NCI-H345 treated with DMSO at 0.1 percent for 48 hours (cell line): Measurements from ENCODE around the gene ERO1B.
"Not testable (repeated sequence)": the region's sequence is repeated elsewhere in the genome, so short reads cannot be mapped to it uniquely, and the experiment has no call there.

Experiments used
- DNase-seq: peaks from one replicate; lab custom pipeline; 2025; ENCODE audit not compliant: unreplicated experiment; lab: John Stamatoyannopoulos, UW

ERO1B gene

DNA sequence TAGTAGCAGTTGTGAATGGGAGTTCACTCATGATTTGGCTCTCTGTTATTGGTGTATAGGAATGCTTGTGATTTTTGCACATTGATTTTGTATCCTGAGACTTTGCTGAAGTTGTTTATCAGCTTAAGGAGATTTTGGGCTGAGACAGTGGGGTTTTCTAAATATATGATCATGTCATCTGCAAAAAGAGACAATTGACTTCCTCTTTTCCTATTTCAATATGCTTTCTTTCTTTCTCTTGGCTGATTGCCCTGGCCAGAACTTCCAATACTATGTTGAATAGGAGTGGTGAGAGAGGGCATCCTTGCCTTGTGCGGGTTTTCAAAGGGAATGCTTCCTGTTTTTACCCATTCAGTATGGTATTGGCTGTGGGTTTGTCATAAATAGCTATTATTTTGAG lies 93.7 kb downstream of the ERO1B start:
- DNase-seq = not testable (repeated sequence)

DNA sequence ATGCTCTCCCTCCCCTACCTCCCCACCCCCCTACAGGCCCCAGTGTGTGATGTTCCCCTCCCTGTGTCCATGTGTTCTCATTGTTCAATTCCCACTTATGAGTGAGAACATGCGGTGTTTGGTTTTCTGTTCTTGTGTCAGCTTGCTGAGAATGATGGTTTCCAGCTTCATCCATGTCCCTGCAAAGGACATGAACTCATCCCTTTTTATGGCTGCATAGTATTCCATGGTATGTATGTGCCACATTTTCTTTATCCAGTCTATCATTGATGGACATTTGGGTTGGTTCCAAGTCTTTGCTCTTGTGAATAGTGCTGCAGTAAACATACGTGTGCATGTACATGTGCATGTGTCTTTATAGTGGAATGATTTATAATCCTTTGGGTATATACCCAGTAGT lies 95.3 kb downstream of the ERO1B start:
- DNase-seq = not testable (repeated sequence)

DNA sequence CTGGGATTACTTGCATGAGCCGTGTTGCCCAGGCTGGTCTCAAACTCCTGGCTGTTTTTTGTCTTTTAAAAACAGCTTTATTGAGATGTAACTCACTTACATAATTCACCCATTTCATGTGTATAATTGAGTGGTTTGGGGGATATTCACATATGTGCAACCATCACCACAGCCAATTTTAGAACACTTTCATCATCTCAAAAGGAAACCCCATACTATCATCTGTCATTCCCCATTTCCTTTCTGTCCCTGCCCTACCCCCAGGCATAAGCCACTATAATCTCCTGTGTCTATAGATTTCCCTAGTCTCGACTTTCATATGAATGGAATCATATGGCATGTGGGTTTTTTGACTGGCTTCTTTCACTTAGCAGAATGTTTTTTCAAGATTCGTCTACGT lies 96.1 kb downstream of the ERO1B start:
- DNase-seq = no peak

DNA sequence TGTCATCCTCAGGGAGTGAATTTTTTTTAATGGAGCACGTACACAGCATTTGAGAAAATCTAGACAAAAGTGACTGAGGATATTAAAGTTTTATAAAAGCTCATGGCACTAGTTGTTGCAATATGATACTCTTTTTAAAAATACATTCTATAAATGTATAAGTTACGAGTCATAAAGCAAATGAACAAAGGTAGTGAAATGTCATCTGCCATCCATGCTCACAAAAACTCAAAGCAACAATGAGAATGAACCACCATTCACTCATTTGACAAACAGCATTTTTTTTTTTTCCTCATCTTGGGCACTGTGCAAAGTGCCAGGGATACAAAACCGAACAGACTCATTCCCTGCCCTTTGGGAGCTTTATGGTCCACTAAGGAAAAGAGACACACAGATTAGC lies 100.7 kb downstream of the ERO1B start:
- DNase-seq = no peak

DNA sequence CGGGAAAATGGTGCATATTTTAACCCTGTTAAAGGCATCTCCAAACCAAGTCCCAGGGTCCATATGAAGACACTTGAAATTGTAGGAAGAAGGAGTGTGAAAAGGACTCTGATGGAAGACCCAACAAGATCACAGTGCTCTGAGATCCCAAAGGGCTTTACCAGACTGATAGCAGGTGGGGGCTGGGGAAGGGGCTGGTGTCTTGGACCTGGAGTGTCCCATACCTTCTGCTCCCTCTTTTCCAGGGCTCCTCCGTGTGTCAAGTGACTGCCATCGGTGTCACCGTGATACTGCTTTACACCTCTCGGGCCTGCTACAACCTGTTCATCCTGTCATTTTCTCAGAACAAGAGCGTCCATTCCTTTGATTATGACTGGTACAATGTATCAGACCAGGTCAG lies 102.1 kb downstream of the ERO1B start:
- DNase-seq = no peak

DNA sequence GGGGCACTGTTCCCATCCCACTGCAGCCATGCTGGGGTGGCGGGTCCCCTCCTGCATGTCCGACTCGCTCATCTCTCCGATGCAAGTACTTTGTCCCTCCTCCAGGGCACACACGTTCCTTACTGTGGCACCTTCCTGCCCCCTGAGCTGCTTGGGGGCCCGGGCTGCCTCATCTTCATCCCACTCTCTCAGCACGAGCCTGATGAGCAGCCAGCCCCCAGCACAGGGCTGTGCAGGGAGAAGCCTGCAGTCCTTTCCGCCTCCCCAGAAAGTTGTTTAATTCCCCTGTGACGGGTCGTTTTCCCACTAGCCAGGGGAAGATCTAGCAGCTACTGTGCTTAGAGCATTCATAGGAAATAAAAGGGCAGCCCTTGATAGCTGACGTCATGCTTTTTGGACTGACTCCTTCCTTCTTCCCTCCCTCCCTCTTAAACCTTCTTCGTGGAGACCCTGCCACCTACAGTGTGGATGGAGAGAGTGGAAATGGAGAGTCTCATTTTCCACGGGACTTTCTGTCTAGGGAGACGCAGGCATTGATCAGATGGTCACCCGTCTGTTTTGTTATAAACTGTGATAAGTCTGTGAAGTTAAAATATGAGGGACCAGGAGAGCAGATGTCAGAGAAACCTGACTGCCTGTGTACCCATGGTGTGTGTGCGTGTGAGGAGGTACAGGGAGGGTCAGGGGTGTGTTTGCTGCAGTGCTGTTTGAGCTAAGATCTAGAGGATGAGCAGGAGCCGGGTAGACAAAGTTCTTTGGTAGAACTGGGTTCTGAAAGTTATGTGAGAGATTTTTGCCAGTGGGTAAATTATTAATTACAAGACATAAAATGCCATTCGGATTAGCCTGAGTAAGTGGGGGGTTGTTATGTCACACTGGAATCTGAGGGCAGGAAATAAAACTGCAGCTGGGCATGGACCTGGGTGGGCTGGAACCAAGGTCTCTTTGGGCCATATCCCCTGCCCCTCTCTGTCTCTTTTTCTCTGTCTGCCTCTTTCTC lies 105.1 kb downstream of the ERO1B start:
- DNase-seq = no peak

DNA sequence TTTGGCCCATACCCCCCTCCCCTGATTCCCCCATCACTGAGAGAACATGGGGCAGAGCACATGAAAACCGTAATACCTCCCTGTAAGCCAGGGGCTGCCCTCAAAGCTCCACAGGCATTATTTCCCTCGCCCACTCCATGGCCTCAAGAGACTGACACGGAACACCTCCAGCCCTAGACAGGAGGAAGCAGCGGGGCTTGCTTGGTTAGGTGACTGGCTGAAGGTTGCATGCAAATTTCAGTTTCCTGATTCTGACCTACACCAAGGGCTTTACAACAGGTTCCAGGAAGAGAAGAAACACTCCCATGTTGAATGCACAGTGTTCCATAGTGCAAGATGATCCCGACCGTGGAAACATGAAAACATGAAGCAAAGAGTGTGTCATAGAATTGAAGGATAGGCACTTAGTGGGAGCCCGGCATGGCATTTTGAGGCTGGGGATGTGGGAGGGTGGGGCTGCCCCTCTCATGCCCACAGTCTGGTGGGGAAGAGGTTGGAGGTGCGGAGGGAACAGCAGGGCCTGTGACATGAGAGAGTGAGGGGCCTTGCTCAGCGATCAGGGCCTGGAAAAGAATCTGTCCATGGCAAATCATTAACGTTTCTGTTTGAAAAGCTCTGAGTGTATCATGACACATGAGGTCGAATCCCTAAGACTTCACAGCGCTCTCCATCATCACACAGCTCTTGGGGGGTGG lies 106.0 kb downstream of the ERO1B start:
- DNase-seq = no peak

DNA sequence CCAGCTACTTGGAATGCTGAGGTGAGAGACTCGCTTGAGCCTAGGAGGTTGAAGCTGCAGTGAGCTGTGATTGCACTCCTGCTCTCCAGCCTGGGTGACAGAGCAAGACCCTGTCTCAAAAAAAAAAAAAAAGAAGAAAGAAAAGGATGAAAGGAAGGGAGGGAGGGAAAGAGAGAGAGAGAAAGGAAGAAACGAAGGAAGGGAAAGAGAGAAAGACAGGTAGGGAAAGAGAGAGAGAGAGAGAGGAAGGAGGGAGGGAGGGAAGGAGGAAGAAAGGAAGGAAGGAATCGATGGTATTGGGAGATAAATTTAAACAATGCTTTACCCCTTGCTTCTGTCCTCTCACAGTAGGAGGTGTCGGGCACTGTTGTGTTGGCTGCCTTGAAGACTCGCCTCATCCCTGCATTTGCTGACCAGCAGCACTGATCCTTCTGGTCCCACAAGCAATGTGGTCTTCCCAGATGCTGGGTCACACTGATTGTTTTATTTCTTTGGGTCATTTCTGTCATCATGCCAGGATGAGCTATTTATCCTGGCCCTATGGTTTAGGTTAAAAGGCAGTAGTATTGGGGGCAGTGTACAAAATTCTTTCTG lies 108.5 kb downstream of the ERO1B start:
- no peak for DNase-seq

DNA sequence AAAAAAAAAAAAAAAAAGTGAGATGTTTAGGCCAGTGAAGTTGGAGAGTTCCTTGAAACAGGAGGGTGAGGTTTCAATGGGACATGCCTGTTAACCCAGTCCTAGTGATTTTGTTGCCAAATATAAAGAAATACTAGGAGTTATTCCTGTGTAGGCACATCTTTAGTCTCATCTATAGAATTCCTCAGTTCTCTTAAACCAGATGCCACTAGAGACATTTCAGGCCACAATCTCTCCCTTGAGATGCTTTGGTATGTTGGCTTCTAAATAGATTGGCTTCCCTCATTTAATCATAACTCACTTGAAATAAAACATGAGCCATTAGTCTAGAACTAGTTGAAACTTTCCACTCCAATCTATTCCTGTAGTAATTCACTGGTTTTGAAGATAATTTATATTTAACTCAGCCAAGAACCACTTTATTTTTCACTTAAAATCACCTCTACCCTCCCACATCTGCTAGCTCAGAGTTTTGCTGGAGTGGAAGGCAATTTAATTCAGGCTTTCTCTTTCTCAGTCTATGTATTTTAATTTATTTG lies 109.6 kb downstream of the ERO1B start:
- DNase-seq = no peak

DNA sequence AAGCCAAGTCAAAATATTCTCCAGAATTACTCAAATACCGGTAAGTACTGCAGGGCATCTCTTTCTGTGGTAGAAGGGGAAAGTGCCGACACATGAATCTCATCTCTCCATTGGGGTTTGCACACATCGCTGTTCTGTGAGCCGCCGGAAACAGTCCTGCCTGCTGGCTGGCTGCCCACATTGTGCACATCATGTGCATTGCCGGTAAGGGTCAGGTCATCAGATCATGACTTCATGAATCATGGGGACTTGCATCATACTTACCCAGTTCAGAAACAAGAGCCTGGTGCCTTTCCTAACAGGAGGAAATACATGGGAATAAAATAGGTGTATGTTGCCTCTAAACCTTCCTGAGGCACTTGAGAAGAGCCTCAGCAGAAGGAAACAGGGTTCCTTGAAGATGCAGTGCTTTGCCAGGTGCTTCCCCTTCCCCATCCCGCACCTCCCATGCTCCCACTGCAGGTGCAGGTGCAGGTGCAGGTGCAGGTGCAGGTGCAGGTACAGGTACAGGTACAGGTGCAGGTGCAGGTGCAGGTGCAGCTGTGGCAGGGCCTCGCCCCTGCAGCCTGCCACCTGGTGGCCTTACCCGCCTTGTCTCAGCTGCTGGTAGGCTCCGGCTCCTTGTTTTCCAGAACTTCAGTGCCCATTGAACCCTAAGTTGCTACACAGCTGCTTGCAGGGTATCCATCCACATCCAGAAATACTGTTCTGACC lies 112.9 kb downstream of the ERO1B start:
- no peak for DNase-seq

DNA sequence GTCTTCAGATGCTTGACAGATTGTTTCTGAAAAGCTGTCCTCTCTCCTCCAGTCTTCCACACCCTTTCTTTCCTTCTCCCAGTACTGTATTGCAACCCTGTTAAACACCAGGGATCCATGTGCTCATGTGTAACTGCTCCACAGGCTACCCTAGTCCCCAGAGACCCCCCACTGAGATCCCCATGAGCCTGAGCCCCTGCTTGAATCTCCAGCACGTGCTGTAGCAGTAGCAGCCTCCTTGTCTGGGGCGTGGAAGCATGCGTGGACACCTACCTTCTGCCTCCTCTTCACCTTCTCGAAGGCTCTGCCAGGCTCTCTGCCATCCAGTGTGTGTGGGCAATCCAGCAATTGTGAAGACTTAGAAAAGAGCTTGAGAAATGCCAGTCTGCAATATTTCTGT lies 114.2 kb downstream of the ERO1B start:
- no peak for DNase-seq

DNA sequence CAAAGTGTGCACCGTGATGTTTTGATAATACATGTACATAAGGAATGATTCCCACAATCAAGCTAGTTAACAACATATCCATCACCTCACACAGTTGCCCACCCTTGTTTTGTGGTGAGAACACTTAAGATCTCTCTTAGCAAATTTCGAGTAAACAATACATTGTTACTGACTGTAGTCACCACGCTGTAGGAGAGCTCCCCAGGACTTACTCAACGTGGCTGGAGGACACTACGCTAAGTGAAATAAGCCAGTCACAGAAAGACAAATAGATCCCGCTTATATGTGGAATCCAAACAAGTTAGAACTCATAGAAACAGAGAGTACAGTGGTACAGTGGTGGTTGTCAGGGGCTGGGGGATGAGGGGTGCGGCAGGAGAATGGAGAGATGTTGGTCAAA lies 114.6 kb downstream of the ERO1B start:
- DNase-seq = no peak

DNA sequence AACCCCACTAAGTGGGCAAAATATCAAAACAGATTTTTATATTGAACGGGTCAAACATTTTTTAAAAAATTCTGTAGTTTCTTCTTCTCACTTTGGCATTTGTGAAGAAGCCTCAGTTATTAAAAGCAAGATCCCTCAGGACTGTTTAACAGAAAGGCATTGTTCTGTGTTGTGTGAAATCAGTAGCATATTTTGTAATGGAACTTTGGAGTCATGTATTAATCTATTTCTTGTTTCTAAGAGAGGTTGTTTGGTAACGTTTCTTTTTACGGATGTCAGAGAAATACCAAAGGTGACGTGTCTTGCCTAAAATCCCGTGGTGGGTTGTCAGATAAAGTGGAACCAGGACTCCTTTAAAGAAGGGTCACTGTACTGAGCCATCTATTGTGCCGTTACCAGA lies 115.7 kb downstream of the ERO1B start:
- DNase-seq = no peak
